Glomerular visceral epithelial cell (primary cell): ENCODE data around the gene TWF1.
"Not testable (repeated sequence)": the region's sequence is repeated elsewhere in the genome, so short reads cannot be mapped to it uniquely, and the experiment has no call there.

Experiments
- DNase-seq: peaks from one replicate; pipeline ENCODE4 v3.0.0-alpha.2; 2016; ENCODE audit errors: extremely low spot score

The TWF1 gene

DNA sequence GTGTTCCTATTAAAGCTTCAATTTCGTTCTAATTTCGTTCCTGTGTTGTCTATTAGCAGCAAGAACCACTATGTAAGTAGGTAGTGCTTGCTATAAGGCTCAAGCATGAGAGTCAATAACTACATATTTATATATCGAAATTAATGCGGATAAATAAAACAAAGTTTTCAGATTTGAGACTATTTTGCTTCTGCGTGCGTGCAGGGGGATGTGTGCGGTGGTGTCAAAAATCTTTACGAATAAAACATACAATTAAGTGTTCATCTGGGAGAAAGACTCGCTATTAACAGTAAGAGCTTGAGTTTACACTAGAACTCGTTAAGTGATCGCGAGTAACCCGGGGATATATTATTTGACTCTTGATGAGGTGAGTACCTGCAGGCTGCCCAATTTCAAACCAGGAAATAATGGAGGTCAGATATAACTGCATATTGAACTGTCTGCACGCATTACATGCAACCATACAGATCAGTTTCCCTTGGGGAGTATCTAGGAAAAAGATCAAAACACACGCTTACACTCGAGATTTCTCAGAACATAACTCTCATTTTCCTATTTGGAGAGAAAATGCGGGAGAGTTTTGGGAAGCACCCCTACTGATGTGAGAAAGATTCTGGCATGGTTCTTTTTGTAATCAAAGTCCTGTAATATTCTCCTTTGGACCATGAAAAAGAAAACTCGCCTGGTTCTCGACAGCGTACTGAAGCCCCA, 813 bp downstream of the TWF1 start:
- DNase-seq = peak; percentile 6

DNA sequence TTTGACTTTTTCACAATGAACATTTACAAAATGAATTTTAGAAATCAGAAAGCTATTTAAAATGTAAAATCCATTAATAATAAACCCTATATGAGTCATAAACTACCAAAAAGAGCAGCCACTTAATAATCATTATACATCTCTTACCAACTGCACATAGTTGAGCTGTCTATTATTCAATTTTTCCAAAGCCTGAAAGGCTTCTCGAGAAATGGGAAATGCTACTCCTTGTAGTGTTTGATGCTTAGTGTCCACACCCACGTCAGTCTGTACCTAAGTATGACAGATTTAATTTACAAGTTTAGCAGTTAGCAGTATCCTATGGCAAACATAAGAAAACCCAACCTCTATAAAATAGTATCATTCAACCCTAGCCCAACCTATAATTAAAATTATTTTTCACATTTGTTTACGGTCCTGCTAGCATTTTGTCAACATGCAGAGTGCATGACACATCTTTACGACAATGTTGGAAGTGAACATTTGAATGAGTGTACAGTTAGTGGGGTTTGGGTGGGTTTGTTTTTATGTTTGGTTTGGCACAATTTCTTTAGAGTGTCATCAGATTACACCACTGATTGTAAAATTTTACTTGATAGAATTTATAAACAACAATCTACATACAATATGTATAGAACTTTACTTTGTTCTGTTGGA, 8.4 kb downstream of the TWF1 start:
- no peak for DNase-seq

DNA sequence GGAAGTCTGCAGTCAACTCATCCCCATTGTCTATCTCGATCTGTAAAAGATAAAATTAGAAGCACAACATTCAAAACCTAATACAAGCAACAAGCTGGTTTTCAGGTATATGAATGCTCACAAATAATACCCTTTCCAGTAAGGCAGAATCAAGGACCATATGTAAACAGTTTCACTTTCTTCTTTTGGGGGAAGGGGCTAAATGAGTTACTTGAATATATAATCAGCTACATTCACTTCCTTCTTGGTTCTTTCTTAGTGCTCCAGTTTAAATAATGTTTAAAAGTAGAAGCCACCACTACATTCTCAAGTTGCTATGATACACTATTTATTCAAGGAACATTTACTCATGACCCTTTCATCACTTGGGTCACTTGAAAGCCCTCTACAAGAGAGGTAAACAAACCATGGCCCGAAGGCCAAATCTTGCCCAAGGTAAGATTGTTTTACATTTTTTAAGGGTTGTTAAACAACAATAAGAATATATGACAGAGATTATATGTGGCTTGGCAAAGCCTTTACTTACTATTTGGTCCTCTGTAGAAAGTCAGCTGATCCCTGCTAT, 10.3 kb downstream of the TWF1 start:
- no peak for DNase-seq

DNA sequence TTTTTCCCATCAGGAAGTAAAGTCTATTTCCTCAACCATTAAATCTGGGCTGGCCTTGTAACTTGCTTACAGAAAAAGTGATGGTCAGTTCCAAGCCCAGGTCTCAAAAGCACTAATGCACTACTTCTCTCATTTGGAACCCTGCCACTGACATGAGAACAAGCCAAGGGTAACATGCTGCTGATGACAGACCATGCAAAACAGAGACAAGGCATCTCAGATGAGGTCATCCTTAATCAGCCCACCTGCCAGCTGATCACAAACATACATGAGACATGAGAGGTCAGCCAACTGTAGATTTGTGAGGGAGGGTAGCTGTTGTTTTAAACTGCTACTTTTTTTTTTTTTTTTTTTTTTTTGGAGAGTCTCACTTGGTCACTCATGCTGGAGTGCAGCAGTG, 16.2 kb downstream of the TWF1 start:
- DNase-seq = peak; percentile 51

DNA sequence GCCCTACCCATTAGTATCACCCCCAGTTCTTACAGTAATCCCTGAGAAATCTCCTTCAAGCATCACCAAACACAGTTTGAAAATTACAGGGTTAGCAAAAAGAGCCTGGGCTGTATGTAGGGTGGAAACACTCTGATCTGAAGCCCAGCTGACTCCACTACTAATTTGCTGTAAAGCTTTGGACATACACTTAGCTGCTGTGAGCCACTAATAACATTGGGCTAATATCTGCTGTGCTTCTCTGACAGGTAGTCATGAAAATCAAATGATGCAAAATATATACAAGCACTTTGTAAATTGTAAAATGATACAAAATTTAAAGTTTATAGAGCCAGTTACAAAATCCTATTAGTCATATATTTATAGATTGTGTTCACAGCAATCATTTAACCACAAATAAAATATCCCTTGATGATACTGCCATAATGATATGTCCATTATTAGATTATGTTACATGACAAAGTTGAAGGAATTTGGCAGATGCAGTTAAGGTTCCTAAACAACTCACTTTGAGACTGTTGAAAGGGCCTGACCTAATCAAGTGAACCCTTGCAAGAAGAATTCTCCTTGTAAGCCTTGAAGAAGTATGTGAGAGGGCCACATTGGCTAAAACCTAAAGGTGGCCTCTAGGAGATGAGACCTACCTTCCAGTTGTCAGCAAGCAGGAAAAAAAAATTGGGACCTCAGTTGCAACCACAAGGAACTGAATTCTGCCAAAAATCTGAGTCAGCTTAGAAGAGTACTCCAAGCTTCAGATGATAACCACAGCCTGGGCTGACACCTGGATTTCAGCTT, 19.0 kb downstream of the TWF1 start:
- DNase-seq = no peak

DNA sequence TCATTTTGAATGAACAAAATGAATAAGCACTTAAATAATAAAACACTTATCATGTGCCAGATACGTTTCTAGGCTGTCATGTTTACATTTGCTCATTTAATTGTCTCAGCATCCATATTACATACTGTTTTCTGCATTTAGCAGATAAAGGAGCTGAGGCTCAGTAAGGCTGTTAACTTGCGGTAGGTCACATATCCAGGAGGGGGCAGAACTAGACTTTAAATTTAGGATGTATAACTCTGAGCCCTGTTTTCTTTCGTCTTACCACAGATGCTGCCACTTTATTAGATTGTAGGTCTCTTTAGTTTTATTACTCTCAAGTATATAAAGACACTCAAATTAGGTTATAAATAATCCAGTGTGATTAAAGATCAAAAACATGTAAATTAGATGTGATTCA, 29.6 kb downstream of the TWF1 start:
- peak; percentile 26 for DNase-seq

DNA sequence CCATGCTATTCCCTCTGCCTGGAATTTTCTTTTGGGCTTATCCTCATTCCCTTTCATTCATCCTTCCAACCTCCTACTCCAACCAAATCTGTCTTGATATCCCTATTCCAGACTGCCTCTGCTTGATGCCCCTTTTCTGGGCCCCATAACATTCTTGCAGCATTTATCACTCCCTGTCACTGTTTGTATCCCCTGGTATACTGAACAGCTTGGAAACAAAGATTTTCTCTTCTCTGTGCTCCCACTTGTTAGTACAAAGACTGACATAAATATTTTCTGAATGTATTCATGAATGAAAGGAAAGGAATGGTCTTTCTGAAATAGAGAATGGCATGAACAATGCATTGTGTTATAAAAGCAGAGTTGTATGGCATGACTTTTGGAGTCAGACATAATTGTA, 39.8 kb downstream of the TWF1 start:
- no peak for DNase-seq

DNA sequence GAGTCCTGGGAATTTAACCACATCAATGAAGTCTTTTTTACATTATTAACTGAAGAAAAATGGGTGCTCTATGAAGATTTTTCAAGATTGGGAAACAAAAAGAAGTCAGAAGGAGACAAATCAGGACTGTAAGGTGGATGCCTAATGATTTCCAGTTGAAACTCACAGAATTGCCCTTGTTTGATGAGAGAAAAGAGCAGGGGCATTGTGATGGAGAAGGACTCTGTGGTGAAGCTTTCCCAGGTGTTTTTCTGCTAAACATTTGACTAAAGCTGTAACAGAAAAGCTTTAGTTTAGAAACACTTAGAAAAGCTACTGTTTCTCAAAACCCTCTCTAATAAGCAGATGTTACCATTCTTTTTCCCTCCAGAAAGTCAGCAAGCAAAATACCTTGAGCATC, 41.6 kb downstream of the TWF1 start:
- DNase-seq = no peak

DNA sequence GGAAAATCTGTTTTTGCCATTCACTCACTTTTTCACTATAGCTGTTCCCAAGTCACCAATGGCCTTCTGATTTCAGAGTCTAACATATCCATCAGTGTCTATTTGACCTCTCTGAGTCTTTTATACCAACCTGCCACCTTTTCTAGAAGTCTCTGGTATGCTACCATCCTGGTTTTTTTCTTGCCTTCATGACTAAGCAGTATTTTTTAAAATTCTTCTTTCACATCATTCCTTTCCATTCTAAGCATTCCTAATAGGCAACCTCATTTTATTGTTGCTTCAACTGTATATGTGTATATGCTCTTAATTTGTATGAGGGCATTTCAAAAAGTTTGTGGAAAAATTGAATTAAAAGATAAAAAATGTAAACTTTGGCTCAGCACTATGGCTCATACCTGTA, 42.3 kb downstream of the TWF1 start:
- DNase-seq = no peak

DNA sequence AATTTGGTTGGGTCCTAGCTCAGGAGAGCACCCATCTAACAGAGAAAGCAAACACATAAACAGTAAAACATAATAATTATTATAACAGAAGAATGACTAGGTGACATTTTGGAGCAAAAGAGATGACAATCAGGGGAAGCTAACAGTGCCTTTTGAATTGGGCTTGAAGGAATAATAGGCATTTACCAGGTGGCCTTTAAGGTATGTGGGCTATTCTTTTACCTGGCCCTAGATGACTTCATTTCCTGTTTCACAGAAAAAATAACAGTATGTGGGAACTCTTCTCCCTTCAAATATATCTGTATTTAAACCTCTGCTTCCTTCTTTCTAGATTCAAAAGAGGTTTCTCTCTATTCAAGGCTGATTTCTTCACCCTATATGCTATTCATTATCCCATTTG, 43.5 kb downstream of the TWF1 start:
- DNase-seq = no peak

DNA sequence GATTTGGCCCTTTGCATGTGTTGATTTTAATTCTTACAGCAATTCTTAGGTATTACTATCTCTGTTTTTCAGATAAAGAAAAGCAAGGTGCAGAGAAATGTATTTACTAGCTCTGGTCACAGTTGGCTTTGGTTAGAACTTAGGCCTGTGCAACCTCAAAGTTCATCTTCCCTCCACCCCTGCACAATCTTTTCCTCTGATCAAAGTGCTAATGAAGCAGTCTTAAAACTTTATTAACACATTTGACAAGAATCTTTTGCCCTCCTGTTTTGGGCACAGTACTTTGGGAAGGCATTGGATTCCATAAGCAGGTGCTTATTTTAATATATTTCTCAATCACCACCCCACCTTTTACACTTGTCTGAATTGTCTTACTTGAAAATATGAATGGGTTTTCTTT, 44.6 kb downstream of the TWF1 start:
- DNase-seq = no peak

DNA sequence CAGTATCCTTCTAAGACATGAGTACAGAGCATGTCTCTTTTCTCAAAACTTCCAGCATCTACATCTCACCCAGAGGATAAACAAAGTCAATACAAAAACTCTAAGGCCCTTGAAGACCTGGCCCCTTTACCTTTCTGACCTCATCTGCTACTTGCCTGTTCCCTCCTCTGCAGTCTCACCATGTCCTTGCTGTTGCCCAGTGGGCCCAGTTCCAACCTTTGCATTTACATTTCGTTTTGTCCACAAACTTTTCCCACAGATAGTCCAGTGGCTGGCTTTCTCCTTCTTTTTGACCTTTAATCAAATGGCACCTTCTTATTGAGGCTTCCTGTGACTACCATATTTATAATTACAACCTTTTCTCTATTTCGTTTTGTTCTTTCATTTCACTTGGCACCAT, 45.7 kb downstream of the TWF1 start:
- DNase-seq = no peak

DNA sequence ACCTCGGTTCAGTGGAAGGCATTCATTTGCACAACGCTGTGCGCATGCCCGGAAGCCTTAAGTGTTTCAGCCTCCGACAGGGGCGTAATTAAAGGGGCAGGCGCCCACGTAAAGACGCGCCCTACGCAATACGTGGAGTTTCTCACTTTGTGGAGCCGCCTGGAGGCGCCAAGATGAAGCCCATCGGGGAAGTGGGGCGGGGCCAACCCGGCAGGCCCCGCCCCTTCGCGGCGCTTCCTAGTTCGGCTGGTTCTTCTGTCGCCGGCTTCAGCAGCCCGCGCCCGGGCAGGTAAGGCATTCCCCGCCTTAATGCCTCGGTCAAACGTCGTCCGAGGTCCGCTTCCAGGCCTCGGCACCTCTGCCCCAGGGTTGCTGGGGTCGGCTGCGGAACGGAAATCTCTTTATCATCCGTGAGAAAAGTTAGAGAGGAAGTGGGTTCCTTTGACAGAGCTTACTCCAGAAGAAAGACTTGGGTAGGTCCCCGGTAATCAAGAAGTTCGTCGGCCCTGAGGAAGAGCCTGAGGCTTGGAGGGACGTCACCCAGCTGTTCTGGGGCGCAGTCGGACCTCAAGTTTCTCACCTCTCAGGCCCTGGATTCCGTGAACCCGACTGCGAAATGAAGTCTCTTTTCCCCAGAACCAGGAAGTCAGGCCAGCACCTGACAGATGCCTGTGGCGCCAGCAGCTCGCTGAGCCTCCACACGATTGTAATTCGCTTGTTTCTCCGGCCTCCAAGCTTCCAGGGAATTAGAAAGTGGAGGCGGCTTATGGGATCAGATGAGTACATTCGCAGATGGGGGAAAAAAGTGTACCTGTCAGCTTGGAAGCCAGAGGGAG, 47.2 kb downstream of the TWF1 start, which contains the start of the genes IRAK4 and PUS7L:
TSS of gene IRAK4 (plus strand) at position 224 of the 836 bp plus-strand sequence. CDS start 9,161 bp downstream, outside the sequence.
TSS of gene PUS7L (minus strand) at position 63 of the 836 bp plus-strand sequence. CDS start 3,545 bp downstream, outside the sequence.
- peak; percentile 97 for DNase-seq

DNA sequence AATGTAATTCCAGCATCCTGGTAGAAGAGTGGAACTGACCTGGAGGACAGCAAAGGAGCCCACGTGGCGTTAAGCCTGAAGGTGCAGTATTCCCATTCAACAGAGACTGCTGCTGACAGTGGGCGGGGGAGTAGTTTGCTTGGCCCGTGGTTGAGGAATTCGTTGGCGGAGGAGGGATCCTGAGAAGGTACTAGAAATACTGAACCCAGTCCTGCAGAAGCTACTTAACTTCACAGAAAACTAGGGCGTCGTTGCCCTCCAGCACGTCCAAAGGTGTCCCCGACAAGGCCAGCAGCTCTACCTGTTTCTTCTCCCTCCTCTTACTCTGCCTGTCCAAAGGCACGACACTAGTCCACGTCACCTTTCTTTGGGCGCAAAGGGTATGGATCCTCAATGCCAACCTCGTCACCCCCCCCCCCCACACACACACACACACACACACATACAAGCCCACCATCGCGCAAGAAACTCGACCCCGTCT, 47.8 kb downstream of the TWF1 start:
- DNase-seq = peak; percentile 22

DNA sequence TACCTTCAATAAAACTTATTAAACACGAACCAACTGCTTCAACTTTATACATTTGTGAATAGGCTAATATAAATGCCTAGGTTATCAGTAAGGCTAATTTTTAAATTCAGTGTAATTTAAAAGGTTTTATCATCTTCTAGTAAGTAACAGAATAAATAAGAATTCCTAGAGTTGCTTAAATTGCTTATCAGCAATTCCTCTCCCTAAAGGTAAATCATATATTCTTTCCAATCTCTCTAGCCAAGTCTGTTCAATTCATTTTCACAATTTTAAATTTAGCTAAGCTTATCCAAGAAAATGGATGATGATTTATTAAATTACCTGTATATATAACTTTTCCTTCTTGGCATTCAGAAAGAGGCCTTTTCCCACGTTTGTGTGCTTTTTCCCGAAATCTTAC, 52.1 kb downstream of the TWF1 start:
- DNase-seq = no peak

DNA sequence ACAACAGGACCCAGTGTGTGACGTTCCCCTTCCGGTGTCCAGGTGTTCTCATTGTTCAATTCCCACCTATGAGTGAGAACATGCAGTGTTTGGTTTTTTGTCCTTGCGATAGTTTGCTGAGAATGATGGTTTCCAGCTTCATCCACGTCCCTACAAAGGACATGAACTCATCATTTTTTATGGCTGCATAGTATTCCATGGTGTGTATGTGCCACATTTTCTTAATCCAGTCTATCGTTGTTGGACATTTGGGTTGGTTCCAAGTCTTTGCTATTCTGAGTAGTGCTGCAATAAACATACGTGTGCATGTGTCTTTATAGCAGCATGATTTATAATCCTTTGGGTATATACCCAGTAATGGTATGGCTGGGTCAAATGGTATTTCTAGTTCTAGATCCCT, 54.8 kb downstream of the TWF1 start:
- not testable (repeated sequence) for DNase-seq

DNA sequence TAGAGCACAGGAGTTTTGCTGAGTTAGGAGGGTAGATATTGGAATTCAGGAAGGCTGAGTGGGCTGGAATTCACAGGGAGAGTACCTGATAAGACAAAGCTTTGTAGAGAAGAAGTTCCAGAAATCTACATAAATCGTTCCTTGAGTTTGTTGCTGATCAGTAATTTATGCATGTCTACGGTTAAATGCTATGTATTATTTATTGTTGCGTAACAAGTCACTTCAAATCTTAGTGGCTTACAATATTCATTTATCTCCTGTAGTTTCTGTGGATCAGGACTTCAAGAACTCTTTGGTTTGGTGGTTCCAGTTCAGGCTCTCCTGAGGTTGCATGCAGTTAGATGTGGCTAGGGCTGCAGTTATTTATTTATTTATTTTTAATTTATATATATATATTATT, 55.3 kb downstream of the TWF1 start:
- DNase-seq = no peak

DNA sequence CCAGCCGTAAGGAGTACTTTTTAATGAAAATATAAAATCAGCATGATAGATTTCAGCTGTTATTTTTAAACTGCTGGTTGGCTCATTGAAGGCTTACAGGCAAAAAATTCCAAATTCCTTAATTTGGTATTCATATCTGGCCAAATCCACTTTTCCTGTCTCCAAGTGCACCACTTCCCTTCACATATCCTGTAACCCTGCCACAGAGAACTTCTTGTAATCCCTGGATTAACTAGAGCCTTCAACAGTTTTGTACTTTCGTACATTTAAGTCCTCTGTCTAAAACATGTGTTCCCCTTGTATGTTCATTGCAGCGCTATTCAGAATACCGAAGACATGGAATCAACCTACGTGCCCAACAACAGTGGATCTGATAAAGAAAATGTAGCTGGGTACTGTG, 57.1 kb downstream of the TWF1 start:
- DNase-seq = no peak

DNA sequence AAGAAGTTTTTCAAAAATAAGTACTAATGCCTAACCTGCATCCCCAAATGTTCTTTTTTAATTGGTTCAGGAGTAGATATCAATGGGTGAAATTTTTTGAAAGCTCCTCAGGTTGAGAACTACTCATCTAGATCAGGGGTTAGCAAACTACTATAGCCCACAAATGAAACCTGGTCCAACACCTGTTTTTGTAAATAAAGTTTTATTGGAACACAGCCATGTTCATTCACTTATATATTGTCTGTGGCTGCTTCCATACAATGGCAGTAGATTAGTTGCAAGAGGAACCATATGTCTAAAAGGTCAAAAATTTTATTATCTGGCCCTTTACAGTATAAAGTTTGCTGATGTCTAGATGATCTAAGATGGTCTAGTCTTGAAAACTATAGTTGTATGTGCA, 61.3 kb downstream of the TWF1 start:
- DNase-seq = no peak
